ENCODE data around the gene IRF9.

Gene IRF9

DNA sequence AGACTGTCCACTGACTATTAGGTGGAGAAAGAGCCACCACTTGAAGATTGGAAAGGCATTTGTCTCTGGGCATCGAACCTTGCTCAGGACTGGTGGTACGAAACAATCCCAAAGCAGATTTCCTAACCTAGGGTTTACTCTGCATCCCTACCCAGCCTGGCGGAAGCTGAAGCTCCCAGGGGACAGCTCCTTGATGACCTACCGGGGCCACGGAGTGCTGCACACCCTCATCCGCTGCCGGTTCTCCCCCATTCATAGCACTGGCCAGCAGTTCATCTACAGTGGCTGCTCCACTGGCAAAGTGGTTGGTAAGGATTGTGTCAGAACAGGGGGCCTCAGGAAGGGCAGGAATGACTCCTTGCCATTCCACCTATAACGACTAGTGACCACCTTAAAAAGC, 39.9 kb upstream of the IRF9 start:
- Histone ChIP-seq H3K9me3 (ENCODE audit: control insufficient read depth in 2 of 2, low read length in 2 of 2) (no peaks in the 10 kb centered on the region), H3K4me3 (ENCODE audit: low read length in 2 of 2) (no peak overlapping the region), H3K27ac (ENCODE audit: low read depth in 2 of 2, low read length in 2 of 2) (no peak overlapping the region), H3K4me1 (ENCODE audit: control insufficient read depth in 2 of 2, insufficient read depth in 2 of 2, low read length in 2 of 2) (peaks cover 4 to 5% of the 10 kb centered on the region in 2 donors), H3K27me3 (ENCODE audit: control insufficient read depth in 2 of 2, insufficient read depth in 2 of 2, low read length in 2 of 2) (no peaks in the 10 kb centered on the region), H3K9ac (ENCODE audit: low read depth in 1 of 2, low read length in 2 of 2) (no peak overlapping the region), H3K36me3 (ENCODE audit: control insufficient read depth in 2 of 2, insufficient read depth in 2 of 2, low read length in 2 of 2) (peaks cover 66 to 67% of the 10 kb centered on the region in 2 donors)

DNA sequence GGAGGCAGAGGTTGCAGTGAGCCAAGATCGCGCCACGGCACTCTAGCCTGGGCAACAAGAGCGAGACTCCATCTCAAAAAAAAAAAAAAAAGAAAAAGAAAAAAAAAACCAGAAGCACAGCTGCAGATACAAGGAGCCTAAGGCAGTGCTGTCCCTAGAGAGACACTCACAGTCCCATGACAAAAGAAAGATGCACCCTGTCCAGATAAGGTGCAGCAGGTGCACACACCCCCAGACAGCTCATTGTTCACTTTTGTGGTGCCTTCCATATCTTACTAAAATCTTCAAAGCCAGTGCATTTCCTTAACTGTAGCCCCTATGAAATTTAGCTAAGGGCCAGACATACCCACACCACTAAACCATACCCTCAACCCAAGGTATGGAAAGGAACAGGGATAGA, 38.6 kb upstream of the IRF9 start:
- Histone ChIP-seq H3K9me3 (ENCODE audit: control insufficient read depth in 2 of 2, low read length in 2 of 2) (no peaks in the 10 kb centered on the region), H3K9ac (ENCODE audit: low read depth in 1 of 2, low read length in 2 of 2) (no peak overlapping the region), H3K27ac (ENCODE audit: low read depth in 2 of 2, low read length in 2 of 2) (no peak overlapping the region), H3K4me3 (ENCODE audit: low read length in 2 of 2) (no peak overlapping the region), H3K36me3 (ENCODE audit: control insufficient read depth in 2 of 2, insufficient read depth in 2 of 2, low read length in 2 of 2) (peaks cover 57 to 67% of the 10 kb centered on the region in 2 donors), H3K27me3 (ENCODE audit: control insufficient read depth in 2 of 2, insufficient read depth in 2 of 2, low read length in 2 of 2) (no peaks in the 10 kb centered on the region), H3K4me1 (ENCODE audit: control insufficient read depth in 2 of 2, insufficient read depth in 2 of 2, low read length in 2 of 2) (no peaks in the 10 kb centered on the region)

DNA sequence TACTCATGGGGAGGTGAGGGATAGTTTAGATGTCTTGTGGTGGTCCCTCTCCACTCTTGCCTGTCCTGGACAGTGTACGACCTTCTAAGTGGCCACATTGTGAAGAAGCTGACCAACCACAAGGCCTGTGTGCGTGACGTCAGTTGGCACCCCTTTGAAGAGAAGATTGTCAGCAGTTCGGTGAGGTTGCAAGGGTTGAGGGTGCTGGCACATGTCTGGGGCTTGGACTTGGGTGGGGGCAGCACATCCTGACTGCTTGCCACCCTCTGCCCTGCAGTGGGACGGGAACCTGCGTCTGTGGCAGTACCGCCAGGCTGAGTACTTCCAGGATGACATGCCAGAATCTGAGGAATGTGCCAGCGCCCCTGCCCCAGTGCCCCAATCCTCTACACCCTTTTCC, 38.2 kb upstream of the IRF9 start:
- H3K4me1 ChIP-seq (ENCODE audit: control insufficient read depth in 2 of 2, insufficient read depth in 2 of 2, low read length in 2 of 2): no peaks in the 10 kb centered on the region
- peaks cover 54 to 62% of the 10 kb centered on the region in 2 donors for H3K36me3 ChIP-seq (ENCODE audit: control insufficient read depth in 2 of 2, insufficient read depth in 2 of 2, low read length in 2 of 2)
- no peak overlapping the region for H3K27ac ChIP-seq (ENCODE audit: low read depth in 2 of 2, low read length in 2 of 2)

DNA sequence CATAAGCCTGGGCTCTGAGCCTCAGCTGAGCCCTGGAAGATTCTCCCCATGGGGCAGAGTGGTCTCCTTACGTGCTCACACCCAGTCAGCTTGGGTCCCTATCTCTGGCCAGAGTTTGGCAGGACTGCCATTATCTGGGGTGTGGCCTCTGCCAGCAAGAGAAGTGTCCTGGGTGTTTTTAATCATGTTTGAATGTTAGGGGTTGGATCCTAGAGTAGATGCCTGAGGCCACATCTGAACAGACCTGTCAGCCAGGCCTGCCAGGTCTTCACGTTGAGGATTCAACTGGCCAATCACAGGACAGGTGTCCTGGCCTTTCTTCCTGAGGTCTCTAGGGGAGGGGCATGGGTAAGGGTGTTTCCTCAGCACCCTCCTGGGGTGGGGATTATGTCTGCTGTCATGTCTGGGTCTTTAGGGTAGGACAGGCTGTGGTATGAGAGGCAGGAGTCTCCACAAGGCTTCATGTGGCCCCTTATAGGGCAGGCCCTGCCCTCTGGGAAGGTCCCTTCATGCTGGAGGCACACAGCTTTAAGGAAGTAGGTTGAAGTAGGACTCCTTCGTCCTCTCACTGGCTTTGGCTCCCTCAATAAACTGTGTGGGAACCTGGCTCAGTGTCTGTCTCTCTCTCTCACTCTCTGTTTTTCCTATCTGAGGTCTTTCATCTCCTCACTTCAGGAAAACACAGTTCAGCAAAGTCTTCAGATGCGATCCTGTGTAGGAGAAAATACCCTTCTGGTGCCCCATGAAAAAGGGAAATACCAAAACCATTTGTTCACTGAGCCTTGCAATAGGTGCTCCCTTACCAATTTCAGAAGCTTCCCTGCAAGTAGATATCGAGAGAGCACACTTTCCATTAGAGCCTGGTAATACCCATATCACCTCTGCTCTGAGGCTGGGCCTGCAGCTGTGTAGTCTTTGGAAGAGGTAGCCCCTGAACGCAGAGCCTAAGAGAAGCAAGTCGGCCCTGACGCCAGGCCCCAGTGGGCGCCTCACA, 37.3 kb upstream of the IRF9 start:
- H3K27me3 ChIP-seq (ENCODE audit: control insufficient read depth in 2 of 2, insufficient read depth in 2 of 2, low read length in 2 of 2): no peaks in the 10 kb centered on the region
- H3K27ac ChIP-seq (ENCODE audit: low read depth in 2 of 2, low read length in 2 of 2): no peak overlapping the region
- H3K9ac ChIP-seq (ENCODE audit: low read depth in 1 of 2, low read length in 2 of 2): no peak overlapping the region
- no peak overlapping the region for H3K4me3 ChIP-seq (ENCODE audit: low read length in 2 of 2)
- H3K9me3 ChIP-seq (ENCODE audit: control insufficient read depth in 2 of 2, low read length in 2 of 2): no peaks in the 10 kb centered on the region
- no peaks in the 10 kb centered on the region for H3K4me1 ChIP-seq (ENCODE audit: control insufficient read depth in 2 of 2, insufficient read depth in 2 of 2, low read length in 2 of 2)
- H3K36me3 ChIP-seq (ENCODE audit: control insufficient read depth in 2 of 2, insufficient read depth in 2 of 2, low read length in 2 of 2): peaks cover 45 to 53% of the 10 kb centered on the region in 2 donors

More for the DNA sequence above, 38.2 kb upstream of the IRF9 start:
- H3K27me3 ChIP-seq (ENCODE audit: control insufficient read depth in 2 of 2, insufficient read depth in 2 of 2, low read length in 2 of 2): no peaks in the 10 kb centered on the region
- no peak overlapping the region for H3K9ac ChIP-seq (ENCODE audit: low read depth in 1 of 2, low read length in 2 of 2)
- no peak overlapping the region for H3K4me3 ChIP-seq (ENCODE audit: low read length in 2 of 2)
- no peaks in the 10 kb centered on the region for H3K9me3 ChIP-seq (ENCODE audit: control insufficient read depth in 2 of 2, low read length in 2 of 2)

DNA sequence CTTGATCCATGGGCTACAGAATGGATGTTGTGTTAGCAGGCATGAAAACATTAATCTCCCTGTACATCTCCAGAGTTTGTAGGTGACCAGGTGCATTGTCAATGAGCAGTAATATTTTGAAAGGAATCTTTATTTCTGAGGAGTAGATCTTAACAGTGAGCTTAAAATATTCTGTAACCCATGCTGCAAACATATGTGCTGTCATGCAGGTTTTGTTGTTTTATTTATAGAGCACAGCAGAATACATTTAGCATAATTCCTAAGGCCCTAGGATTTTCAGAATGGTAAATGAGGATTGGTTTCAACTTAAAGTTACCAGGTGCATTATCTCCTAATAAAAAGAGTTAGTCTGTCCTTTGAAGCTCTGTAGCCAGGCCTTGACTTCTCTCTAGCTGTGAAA, 34.1 kb upstream of the IRF9 start:
- Histone ChIP-seq H3K27ac (ENCODE audit: low read depth in 2 of 2, low read length in 2 of 2) (no peak overlapping the region), H3K4me3 (ENCODE audit: low read length in 2 of 2) (no peak overlapping the region), H3K4me1 (ENCODE audit: control insufficient read depth in 2 of 2, insufficient read depth in 2 of 2, low read length in 2 of 2) (no peaks in the 10 kb centered on the region), H3K9me3 (ENCODE audit: control insufficient read depth in 2 of 2, low read length in 2 of 2) (no peaks in the 10 kb centered on the region), H3K27me3 (ENCODE audit: control insufficient read depth in 2 of 2, insufficient read depth in 2 of 2, low read length in 2 of 2) (no peaks in the 10 kb centered on the region), H3K36me3 (ENCODE audit: control insufficient read depth in 2 of 2, insufficient read depth in 2 of 2, low read length in 2 of 2) (peaks cover 18 to 25% of the 10 kb centered on the region in 2 donors), H3K9ac (ENCODE audit: low read depth in 1 of 2, low read length in 2 of 2) (no peak overlapping the region)

DNA sequence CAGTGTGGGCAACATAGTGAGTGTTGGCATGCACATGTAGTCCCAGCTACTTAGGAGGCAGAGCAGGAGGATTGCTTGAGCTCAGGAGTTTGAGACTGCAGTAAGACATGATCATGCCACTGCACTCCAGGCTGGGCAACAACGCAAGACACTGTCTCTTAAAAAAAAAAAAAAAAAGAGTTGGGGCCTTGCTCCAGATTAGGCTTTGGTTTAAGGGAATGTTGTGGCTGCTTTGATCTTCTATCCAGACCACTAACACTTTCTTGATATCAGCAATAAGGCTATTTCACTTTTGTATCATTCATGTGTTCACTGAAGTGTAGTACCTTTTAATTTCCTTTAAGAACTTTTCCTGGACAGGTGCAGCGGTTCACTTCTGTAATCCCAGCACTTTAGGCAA, 33.4 kb upstream of the IRF9 start:
- Histone ChIP-seq H3K4me1 (ENCODE audit: control insufficient read depth in 2 of 2, insufficient read depth in 2 of 2, low read length in 2 of 2) (no peaks in the 10 kb centered on the region), H3K27me3 (ENCODE audit: control insufficient read depth in 2 of 2, insufficient read depth in 2 of 2, low read length in 2 of 2) (no peaks in the 10 kb centered on the region), H3K9me3 (ENCODE audit: control insufficient read depth in 2 of 2, low read length in 2 of 2) (no peaks in the 10 kb centered on the region), H3K27ac (ENCODE audit: low read depth in 2 of 2, low read length in 2 of 2) (no peak overlapping the region), H3K36me3 (ENCODE audit: control insufficient read depth in 2 of 2, insufficient read depth in 2 of 2, low read length in 2 of 2) (peaks cover 12 to 20% of the 10 kb centered on the region in 2 donors), H3K4me3 (ENCODE audit: low read length in 2 of 2) (no peak overlapping the region), H3K9ac (ENCODE audit: low read depth in 1 of 2, low read length in 2 of 2) (no peak overlapping the region)

DNA sequence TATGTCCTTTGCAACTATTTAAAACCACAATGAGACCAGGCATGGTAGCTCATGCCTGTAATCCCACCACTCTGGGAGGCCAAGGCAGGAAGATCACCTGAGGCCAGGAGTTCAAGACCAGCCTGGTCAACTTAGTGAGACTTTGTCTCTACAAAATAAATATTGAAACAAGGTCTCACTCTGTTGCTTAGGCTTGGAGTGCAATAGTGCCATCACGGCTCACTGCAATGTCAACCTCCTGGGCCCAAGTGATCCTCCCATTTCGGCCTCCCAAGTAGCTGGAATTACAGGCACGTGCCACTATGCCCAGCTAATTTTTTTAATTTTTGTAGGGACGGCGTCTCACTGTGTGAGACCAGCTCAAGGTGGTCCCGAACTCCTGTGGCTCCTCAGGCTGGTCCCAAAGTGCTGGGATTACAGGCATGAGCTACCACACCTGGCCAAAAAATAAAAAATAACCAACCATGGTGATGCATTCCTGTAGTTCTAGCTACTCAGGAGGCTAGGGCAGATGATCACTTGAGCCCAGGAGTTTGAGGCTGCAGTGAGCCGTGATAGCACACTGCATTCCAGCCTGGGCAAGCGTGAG, 31.6 kb upstream of the IRF9 start:
- peaks cover 0 to 2% of the 10 kb centered on the region in 2 donors for H3K36me3 ChIP-seq (ENCODE audit: control insufficient read depth in 2 of 2, insufficient read depth in 2 of 2, low read length in 2 of 2)
- no peak overlapping the region for H3K27ac ChIP-seq (ENCODE audit: low read depth in 2 of 2, low read length in 2 of 2)
- no peak overlapping the region for H3K9ac ChIP-seq (ENCODE audit: low read depth in 1 of 2, low read length in 2 of 2)
- no peaks in the 10 kb centered on the region for H3K4me1 ChIP-seq (ENCODE audit: control insufficient read depth in 2 of 2, insufficient read depth in 2 of 2, low read length in 2 of 2)
- H3K27me3 ChIP-seq (ENCODE audit: control insufficient read depth in 2 of 2, insufficient read depth in 2 of 2, low read length in 2 of 2): no peaks in the 10 kb centered on the region
- H3K4me3 ChIP-seq (ENCODE audit: low read length in 2 of 2): no peak overlapping the region
- H3K9me3 ChIP-seq (ENCODE audit: control insufficient read depth in 2 of 2, low read length in 2 of 2): no peaks in the 10 kb centered on the region

DNA sequence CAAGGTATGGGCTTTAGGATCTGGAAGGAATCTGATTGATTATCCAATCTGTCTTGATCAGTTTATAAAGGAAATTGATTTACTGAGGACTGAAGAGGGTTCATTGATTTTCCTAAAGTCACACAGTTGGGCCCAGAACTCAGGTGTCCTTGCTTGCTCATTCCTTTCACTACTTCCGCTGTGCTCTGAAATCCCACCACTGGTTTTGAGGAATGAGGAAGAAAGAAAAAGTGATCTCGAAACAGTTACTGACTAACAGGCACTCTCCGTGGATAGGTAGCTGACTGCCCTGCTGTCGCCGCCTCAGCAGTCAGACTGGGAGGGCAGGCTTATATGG, 30.7 kb upstream of the IRF9 start, which contains the start of gene FITM1:
Gene FITM1 (plus strand): TSS at position 280 of the 337 bp plus-strand sequence. CDS start 905 bp downstream, outside the sequence.
- Histone ChIP-seq H3K4me3 (ENCODE audit: low read length in 2 of 2) (no peak within 1 kb of the TSS), H3K9ac (ENCODE audit: low read depth in 1 of 2, low read length in 2 of 2) (no peak within 1 kb of the TSS), H3K9me3 (ENCODE audit: control insufficient read depth in 2 of 2, low read length in 2 of 2) (no peaks in the 10 kb centered on the region), H3K27me3 (ENCODE audit: control insufficient read depth in 2 of 2, insufficient read depth in 2 of 2, low read length in 2 of 2) (no peaks in the 10 kb centered on the region), H3K27ac (ENCODE audit: low read depth in 2 of 2, low read length in 2 of 2) (no peak within 1 kb of the TSS), H3K4me1 (ENCODE audit: control insufficient read depth in 2 of 2, insufficient read depth in 2 of 2, low read length in 2 of 2) (peaks cover 2 to 3% of the 10 kb centered on the region in 2 donors), H3K36me3 (ENCODE audit: control insufficient read depth in 2 of 2, insufficient read depth in 2 of 2, low read length in 2 of 2) (no peaks in the 10 kb centered on the region)

DNA sequence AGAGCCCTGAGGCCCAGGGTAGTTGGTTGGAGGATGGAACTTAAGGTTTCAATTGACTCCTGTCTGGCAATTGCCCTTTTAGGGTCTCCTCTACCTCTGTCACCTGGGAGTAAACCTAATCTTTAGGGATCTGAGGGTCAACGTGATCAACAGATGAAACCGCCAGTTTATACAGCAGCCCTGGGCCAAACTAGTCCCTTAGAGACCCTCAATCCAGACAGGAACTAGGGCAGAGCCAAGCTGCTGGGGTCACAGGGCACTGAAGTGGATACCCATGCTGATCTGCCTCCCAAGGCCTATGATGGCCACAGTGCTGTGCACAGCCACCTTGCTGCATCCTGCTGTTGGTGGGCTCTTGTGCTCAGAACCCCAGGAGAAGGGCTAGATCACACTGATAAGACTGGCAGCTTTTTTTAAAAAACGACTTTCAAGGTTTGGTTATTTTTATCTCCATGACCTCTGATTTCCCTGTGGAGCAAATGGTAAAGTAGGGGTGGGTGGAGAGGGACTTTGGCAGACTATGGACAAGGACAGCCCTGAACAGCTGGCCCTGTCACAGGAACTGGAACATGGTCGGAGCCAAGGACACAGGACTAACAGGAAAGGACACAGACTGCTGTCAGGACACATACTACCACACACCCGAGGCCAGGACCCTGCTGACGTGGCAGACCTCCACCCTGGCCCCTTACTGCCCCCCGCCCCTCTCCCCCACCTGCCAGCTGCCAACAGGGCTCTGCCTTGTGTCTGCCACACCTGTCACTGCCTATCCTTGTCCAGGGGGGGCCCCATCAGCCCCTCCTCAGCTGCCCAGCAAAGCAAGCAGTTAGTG, 30.1 kb upstream of the IRF9 start:
- Histone ChIP-seq H3K27ac (ENCODE audit: low read depth in 2 of 2, low read length in 2 of 2) (no peak overlapping the region), H3K36me3 (ENCODE audit: control insufficient read depth in 2 of 2, insufficient read depth in 2 of 2, low read length in 2 of 2) (no peaks in the 10 kb centered on the region), H3K9ac (ENCODE audit: low read depth in 1 of 2, low read length in 2 of 2) (no peak overlapping the region), H3K27me3 (ENCODE audit: control insufficient read depth in 2 of 2, insufficient read depth in 2 of 2, low read length in 2 of 2) (no peaks in the 10 kb centered on the region), H3K9me3 (ENCODE audit: control insufficient read depth in 2 of 2, low read length in 2 of 2) (no peaks in the 10 kb centered on the region), H3K4me1 (ENCODE audit: control insufficient read depth in 2 of 2, insufficient read depth in 2 of 2, low read length in 2 of 2) (peaks cover 3 to 5% of the 10 kb centered on the region in 2 donors), H3K4me3 (ENCODE audit: low read length in 2 of 2) (no peak overlapping the region)
